Measurements from ENCODE around the gene IRAK2.

GRCh38 chr3:10263646-10264363 is 99.1 kb downstream of the IRAK2 start:
- TF ChIP-seq CTCF (conservative IDR thresholded peaks at IDR 0.05 in 1 of 2, IDR thresholded peaks at IDR 0.05 in 1 of 2; ENCODE audit: low read depth in 1 of 2, low read length in 2 of 2) (peak; percentile 52 to 59), EZH2 (IDR thresholded peaks at IDR 0.05; ENCODE audit: low read length, missing control alignments) (no peak)

Measured in fibroblast of lung (primary cell).